ENCODE measurements around the gene ZNF783.

Gene ZNF783

GRCh38 chr7:149283321-149283720 is 21.3 kb downstream of the ZNF783 start:
- no peak for DNase-seq

- no peak for DNase-seq
Observed at GRCh38 chr7:149284343-149284742, 22.3 kb downstream of the ZNF783 start.

- peak; percentile 96 for DNase-seq
Observed at GRCh38 chr7:149284850-149285585, 23.0 kb downstream of the ZNF783 start.

- DNase-seq = no peak
Observed at GRCh38 chr7:149285603-149286002, 23.6 kb downstream of the ZNF783 start.

- no peak for DNase-seq
Observed at GRCh38 chr7:149286811-149287400, 24.9 kb downstream of the ZNF783 start.

GRCh38 chr7:149287622-149288021 is 25.6 kb downstream of the ZNF783 start:
- no peak for DNase-seq

GRCh38 chr7:149289262-149289661 is 27.3 kb downstream of the ZNF783 start:
- DNase-seq = no peak

GRCh38 chr7:149289856-149290255 is 27.9 kb downstream of the ZNF783 start:
- no peak for DNase-seq

- DNase-seq = no peak
Observed at GRCh38 chr7:149291036-149291780, 29.2 kb downstream of the ZNF783 start.

- DNase-seq = no peak
Observed at GRCh38 chr7:149291781-149292461, 29.9 kb downstream of the ZNF783 start.

GRCh38 chr7:149292462-149292823 is 30.4 kb downstream of the ZNF783 start:
- DNase-seq = no peak

- DNase-seq = no peak
Observed at GRCh38 chr7:149293338-149293737, 31.3 kb downstream of the ZNF783 start.

- DNase-seq = no peak
Observed at GRCh38 chr7:149293946-149294633, 32.1 kb downstream of the ZNF783 start.

GRCh38 chr7:149294634-149295480 is 32.9 kb downstream of the ZNF783 start:
- DNase-seq = no peak

- no peak for DNase-seq
Observed at GRCh38 chr7:149295481-149295850, 33.5 kb downstream of the ZNF783 start.

GRCh38 chr7:149296368-149296767 is 34.4 kb downstream of the ZNF783 start:
- no peak for DNase-seq

GRCh38 chr7:149297034-149297755 is 35.2 kb downstream of the ZNF783 start:
- DNase-seq = no peak

GRCh38 chr7:149300620-149301285 is 38.8 kb downstream of the ZNF783 start:
- DNase-seq = no peak

GRCh38 chr7:149302222-149302621 is 40.2 kb downstream of the ZNF783 start:
- DNase-seq = no peak

- no peak for DNase-seq
Observed at GRCh38 chr7:149302865-149303264, 40.9 kb downstream of the ZNF783 start.

GRCh38 chr7:149304006-149304405 is 42.0 kb downstream of the ZNF783 start:
- no peak for DNase-seq

All from activated gamma-delta T cell (primary cell).